Glutamatergic neuron (in vitro differentiated cells): ENCODE results near the gene APLP2. TPM values are rescaled to one million over a fixed set of nuclear protein-coding genes. Genes with fewer than 3 reads are reported as not detected.

ENCODE experiments used
- DNase-seq: peaks from one replicate; pipeline ENCODE4 v3.0.0; 2022
- H3K27ac Mint-ChIP-seq: one replicate; pipeline ENCODE4 v1.8.0; 2020; ENCODE audit warnings: mild to moderate bottlenecking, mixed read lengths, inconsistent platforms; ENCODE audit not compliant: unreplicated experiment
- H3K27me3 Mint-ChIP-seq: one replicate; pipeline ENCODE4 v1.8.0; 2020; ENCODE audit warnings: mild to moderate bottlenecking, moderate library complexity, mixed read lengths, inconsistent platforms; ENCODE audit not compliant: unreplicated experiment
- H3K36me3 Mint-ChIP-seq: one replicate; pipeline ENCODE4 v1.8.0; 2020; ENCODE audit warnings: mild to moderate bottlenecking, mixed read lengths, inconsistent platforms; ENCODE audit not compliant: unreplicated experiment
- H3K4me1 Mint-ChIP-seq: one replicate; pipeline ENCODE4 v1.8.0; 2020; ENCODE audit warnings: mild to moderate bottlenecking, low read depth, mixed read lengths, inconsistent platforms; ENCODE audit not compliant: unreplicated experiment
- H3K4me3 Mint-ChIP-seq: one replicate; pipeline ENCODE4 v1.8.0; 2020; ENCODE audit warnings: mild to moderate bottlenecking, mixed read lengths, inconsistent platforms; ENCODE audit not compliant: unreplicated experiment
- H3K9me3 Mint-ChIP-seq: one replicate; pipeline ENCODE4 v1.8.0; 2020; ENCODE audit warnings: mild to moderate bottlenecking, moderate library complexity, mixed read lengths, inconsistent platforms; ENCODE audit not compliant: unreplicated experiment
- CTCF ChIP-seq: fragments of 200-600 bp; sonication (generic); IDR thresholded peaks from one replicate; pipeline ENCODE4 v1.5.0; 2021; ENCODE audit not compliant: partially characterized antibody, unreplicated experiment
- total RNA-seq: library from RNA; stranded (reverse); fragmentation: NEBNext Ultra II Directional; extraction: Animal tissue kit (Norgen Biotek cat#: 25700); gene quantifications from one replicate; pipeline ENCODE4 v1.2.1, GENCODE V29; 2021; ENCODE audit not compliant: unreplicated experiment

The APLP2 gene
- total RNA-seq, 1 donor from 2014 or later: 183 TPM

DNA sequence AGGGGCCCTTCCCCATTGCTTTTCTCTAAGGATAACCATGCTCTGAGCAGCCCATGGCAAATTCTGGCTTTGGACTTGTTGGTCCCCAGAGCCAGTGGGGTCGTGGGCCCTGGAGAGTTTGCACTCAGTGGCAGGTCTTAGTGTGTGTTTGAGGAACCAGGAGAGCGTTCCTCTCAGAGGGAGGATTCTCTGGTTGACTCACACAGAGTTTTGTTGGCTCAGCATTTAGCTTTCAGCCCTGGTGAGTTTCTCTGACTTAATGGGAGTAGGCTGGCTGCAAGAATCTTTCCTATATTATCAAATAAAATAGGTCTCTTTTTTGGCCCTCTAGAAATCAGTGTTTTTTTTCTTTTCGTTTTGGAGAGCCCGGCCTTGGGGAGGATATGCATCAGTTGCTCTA lies 110.8 kb downstream of the APLP2 start:
- Mint-ChIP-seq H3K4me3 (no peak overlapping the region), H3K27me3 (peaks cover 5% of the 10 kb centered on the region), H3K27ac (no peak overlapping the region), H3K36me3 (no peaks in the 10 kb centered on the region), H3K4me1 (peaks cover 25% of the 10 kb centered on the region), H3K9me3 (peaks cover 8% of the 10 kb centered on the region)
- DNase-seq: no peak
- TF ChIP-seq CTCF: no peak

- DNase-seq: no peak
- no peak for TF ChIP-seq CTCF
- Mint-ChIP-seq H3K27me3 (peaks cover 5% of the 10 kb centered on the region), H3K4me3 (no peak overlapping the region), H3K4me1 (peaks cover 25% of the 10 kb centered on the region), H3K36me3 (no peaks in the 10 kb centered on the region), H3K27ac (no peak overlapping the region), H3K9me3 (peaks cover 8% of the 10 kb centered on the region)
Observed at GRCh38 chr11:130180896-130181294, 111.2 kb downstream of the APLP2 start.

DNA sequence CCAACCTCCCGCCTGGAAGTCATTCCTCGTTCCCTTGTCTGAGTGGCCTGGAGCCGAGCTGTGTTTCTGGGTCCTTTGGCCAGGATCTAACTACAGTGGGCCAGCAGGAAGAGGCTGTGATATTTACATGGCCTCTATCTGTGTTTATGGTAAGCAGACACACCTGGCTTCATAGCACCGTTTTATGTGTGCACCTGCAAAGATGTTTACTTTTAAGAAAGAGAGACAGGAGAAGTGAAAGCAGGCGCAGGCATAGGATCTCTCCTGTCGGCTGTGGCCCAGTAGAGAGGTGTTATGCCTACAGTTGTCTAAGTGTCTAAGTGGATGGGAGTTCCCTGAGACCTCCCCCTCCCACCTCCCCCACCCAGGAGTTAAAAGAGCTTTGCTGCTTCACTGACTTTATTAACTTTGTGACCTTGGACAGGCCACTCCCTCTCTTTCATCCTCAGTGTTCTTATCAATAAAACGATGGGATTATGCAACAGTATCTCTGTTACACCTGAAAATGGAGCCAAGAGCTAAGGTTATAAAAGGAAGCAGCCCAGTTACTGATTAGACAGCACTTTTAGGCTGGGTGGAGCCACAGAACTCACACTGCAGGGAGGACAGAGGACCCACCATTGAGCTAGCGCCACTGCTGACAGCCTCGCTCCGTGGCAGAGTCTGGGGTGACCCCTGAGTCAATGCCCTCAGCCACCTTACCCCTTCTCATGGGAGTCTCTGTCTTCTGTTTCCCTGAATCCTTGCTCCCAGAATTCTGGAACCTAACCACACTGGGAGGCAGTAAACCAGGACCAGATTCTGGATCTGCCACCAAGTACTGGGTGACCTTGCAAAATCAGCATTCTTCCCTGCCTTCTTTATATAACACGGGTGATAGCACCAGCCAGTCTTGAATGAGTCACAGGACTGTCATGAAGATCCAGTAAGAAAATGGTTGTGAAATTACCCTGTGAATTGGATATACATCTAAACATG lies 111.9 kb downstream of the APLP2 start:
- TF ChIP-seq CTCF: no peak
- peaks cover 25% of the 10 kb centered on the region for H3K4me1 Mint-ChIP-seq
- H3K9me3 Mint-ChIP-seq: peaks cover 6% of the 10 kb centered on the region
- no peak overlapping the region for H3K27ac Mint-ChIP-seq
- H3K27me3 Mint-ChIP-seq: peaks cover 5% of the 10 kb centered on the region
- H3K36me3 Mint-ChIP-seq: no peaks in the 10 kb centered on the region
- no peak overlapping the region for H3K4me3 Mint-ChIP-seq
- DNase-seq: no peak

DNA sequence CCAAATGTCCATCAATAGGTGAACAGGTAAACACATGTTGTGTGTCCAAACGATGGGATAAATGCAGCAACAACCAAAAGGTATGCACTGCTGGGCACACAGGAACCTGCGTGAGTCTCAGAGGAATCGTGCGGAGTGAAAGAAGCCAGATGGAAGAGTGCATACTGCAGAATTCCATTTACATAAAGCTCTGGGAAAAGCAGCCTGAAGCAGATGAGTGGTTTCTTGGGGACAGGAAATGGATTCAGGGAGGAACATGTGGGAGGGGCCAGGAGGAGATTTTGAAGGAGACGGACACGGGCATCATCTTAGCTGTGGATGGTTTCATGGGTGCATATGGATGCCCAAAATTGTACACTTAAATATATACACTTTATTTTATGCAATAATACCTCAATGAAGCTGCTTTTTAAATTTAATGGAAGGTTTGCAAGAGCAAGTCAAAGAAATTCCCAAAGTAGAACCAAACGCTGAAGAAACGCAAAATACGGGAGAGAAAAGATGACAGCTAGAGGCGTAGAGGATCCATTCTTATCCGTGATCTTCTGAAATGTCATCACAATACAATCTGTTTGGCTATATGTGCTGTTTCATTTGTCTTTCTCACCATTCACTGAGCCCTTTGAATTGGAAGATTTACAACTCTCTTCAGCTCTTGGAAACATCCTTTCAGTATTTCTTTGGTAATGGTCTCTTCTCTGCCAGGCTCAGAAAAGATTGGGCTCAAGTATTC lies 114.3 kb downstream of the APLP2 start:
- Mint-ChIP-seq H3K4me3 (peak overlapping the region; percentile 12), H3K27ac (peak overlapping the region; percentile 63), H3K27me3 (peaks cover 7% of the 10 kb centered on the region), H3K36me3 (no peaks in the 10 kb centered on the region), H3K4me1 (peaks cover 21% of the 10 kb centered on the region), H3K9me3 (peaks cover 6% of the 10 kb centered on the region)
- no peak for DNase-seq
- no peak for TF ChIP-seq CTCF

GRCh38 chr11:130187096-130187495 lies 117.4 kb downstream of the APLP2 start:
- Mint-ChIP-seq H3K4me1 (peaks cover 13% of the 10 kb centered on the region), H3K36me3 (no peaks in the 10 kb centered on the region), H3K27me3 (peaks cover 10% of the 10 kb centered on the region), H3K27ac (no peak overlapping the region), H3K4me3 (no peak overlapping the region), H3K9me3 (peaks cover 6% of the 10 kb centered on the region)
- DNase-seq: no peak
- no peak for TF ChIP-seq CTCF
